Skeletal muscle tissue (tissue), 4 donors: ENCODE measurements around the gene CKAP2L. TPM values are rescaled to one million over a fixed set of nuclear protein-coding genes. Genes with fewer than 3 reads are reported as not detected.

Source experiments
- H3K27ac ChIP-seq: one replicate; pipeline ENCODE4 v1.7.0; 2013; ENCODE audit warnings: mild to moderate bottlenecking, low read depth, low read length, inconsistent platforms
- H3K27me3 ChIP-seq, 3 donors: one replicate each; pipeline ENCODE4 v1.7.0; 2013; ENCODE audit warnings: low read length in 3 of 3; ENCODE audit not compliant: control insufficient read depth in 3 of 3, insufficient read depth in 3 of 3
- H3K36me3 ChIP-seq, 3 donors: one replicate each; pipeline ENCODE4 v1.7.0; 2013; ENCODE audit warnings: low read length in 3 of 3; ENCODE audit not compliant: control insufficient read depth in 3 of 3, insufficient read depth in 3 of 3
- H3K4me1 ChIP-seq, 3 donors: one replicate each; pipeline ENCODE4 v1.7.0; 2013; ENCODE audit warnings: low read length in 3 of 3, mild to moderate bottlenecking in 3 of 3; ENCODE audit not compliant: control insufficient read depth in 3 of 3, insufficient read depth in 3 of 3
- H3K4me3 ChIP-seq, 3 donors: one replicate each; pipeline ENCODE4 v1.7.0; 2013; ENCODE audit warnings: low read length in 3 of 3
- H3K9ac ChIP-seq, 3 donors: one replicate each; pipeline ENCODE4 v1.7.0; 2013; ENCODE audit warnings: low read length in 3 of 3, mild to moderate bottlenecking in 3 of 3, moderate library complexity in 2 of 3, low read depth in 1 of 3
- H3K9me3 ChIP-seq, 3 donors: one replicate each; pipeline ENCODE4 v1.7.0; 2013; ENCODE audit warnings: low read length in 3 of 3; ENCODE audit not compliant: control insufficient read depth in 3 of 3
- total RNA-seq: library from RNA; depleted of rRNA; stranded (reverse); fragments of >200 nt; gene quantifications from one replicate; pipeline ENCODE4 v1.2.3, GENCODE V29; 2014
- donor health status: Osteomylitis.

Gene CKAP2L
- total RNA-seq, 1 donor from 2014 or later = 1.0 TPM

DNA sequence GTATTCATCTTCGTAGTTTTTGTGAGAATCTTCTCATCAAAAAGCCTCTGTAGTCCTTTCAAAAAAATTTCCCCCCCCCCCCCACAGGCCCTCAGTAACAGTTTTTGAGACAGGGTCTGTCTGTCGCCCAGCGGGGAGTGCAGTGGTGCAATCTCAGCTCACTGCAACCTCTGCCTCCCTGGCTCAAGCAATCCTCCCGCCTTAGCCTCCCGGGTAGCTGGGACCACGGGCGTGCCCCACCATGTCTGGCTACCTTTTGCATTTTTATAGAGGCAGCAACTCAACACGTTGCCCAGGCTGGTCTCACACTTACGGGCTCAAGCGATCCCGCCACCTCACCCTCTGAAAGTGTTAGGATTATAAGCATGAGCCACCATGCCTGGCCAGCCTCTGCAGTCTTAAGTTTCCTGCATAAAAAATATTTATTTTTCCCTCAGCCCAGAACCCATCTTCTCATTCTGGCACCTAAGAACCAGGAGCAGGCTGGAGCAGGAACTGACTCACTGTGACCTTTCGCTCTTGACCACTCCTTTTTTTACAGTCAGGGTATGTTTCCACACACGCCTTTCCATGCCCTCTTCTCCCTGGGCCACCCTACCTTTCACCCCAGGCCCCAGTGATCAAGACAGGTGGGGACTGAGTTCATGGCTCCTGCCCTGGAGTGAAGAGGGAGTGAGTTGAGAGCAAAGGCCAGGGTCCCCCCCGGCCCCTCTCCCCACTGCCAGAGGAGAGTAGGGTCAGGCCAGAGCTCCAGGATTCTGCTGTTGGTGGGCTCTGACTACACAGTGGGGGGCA, 76.1 kb downstream of the CKAP2L start:
- Histone ChIP-seq H3K9ac (no peak overlapping the region), H3K4me1 (peaks cover 2 to 20% (median 3%) of the 10 kb centered on the region in 3 donors), H3K27me3 (no peaks in the 10 kb centered on the region), H3K27ac (no peak overlapping the region), H3K9me3 (no peaks in the 10 kb centered on the region), H3K4me3 (no peak overlapping the region), H3K36me3 (no peaks in the 10 kb centered on the region)

- H3K4me3 ChIP-seq = no peak overlapping the region
- peaks cover 0 to 13% (median 2%) of the 10 kb centered on the region in 3 donors for H3K4me1 ChIP-seq
Measured at GRCh38 chr2:112687522-112687921, 76.9 kb downstream of the CKAP2L start.

More at GRCh38 chr2:112687522-112687921, 76.9 kb downstream of the CKAP2L start:
- H3K9ac ChIP-seq = no peak overlapping the region
- no peaks in the 10 kb centered on the region for H3K27me3 ChIP-seq
- H3K9me3 ChIP-seq = no peaks in the 10 kb centered on the region
- no peaks in the 10 kb centered on the region for H3K36me3 ChIP-seq
- no peak overlapping the region for H3K27ac ChIP-seq

Other genes starting within 250 kb of the CKAP2L start
- gene POLR1B, start 222.1 kb downstream of the CKAP2L start, total RNA-seq = 20.9 TPM
- gene CHCHD5, start 180.0 kb downstream of the CKAP2L start, total RNA-seq = 10.4 TPM
- 15.7 TPM for gene SLC20A1, start 118.7 kb downstream of the CKAP2L start, total RNA-seq
- gene NT5DC4, start 43.6 kb downstream of the CKAP2L start, total RNA-seq = not detected
- not detected for gene IL1A, start 19.9 kb upstream of the CKAP2L start, total RNA-seq
- 1.0 TPM for gene IL1B, start 72.2 kb upstream of the CKAP2L start, total RNA-seq
- not detected for gene IL37, start 146.6 kb upstream of the CKAP2L start, total RNA-seq
- not detected for gene IL36G, start 213.4 kb upstream of the CKAP2L start, total RNA-seq
- gene IL36A, start 240.8 kb upstream of the CKAP2L start, total RNA-seq = not detected